HG02571 (cell line): Measurements from ENCODE around the gene TOX3.

Experiments used
- ATAC-seq: cut with Tn5 transposase; IDR thresholded peaks from one replicate; pipeline ENCODE4 v1.9.1; 2021; ENCODE audit warnings: mild to moderate bottlenecking, moderate library complexity; ENCODE audit not compliant: unreplicated experiment

Gene TOX3

GRCh38 chr16:52563767-52564611, 17.0 kb upstream of the TOX3 start:
- ATAC-seq: no peak

GRCh38 chr16:52562770-52563169, 15.8 kb upstream of the TOX3 start:
- ATAC-seq: no peak

GRCh38 chr16:52561910-52562741, 15.2 kb upstream of the TOX3 start:
- ATAC-seq: no peak

GRCh38 chr16:52558448-52558847, 11.5 kb upstream of the TOX3 start:
- ATAC-seq: no peak

GRCh38 chr16:52557236-52557635, 10.3 kb upstream of the TOX3 start:
- no peak for ATAC-seq

GRCh38 chr16:52556083-52556482, 9.1 kb upstream of the TOX3 start:
- no peak for ATAC-seq

- ATAC-seq: no peak
These were observed 8.6 kb upstream of the TOX3 start for GRCh38 chr16:52555572-52555971.

GRCh38 chr16:52554334-52554733, 7.4 kb upstream of the TOX3 start:
- no peak for ATAC-seq

- ATAC-seq: no peak
These were observed 6.4 kb upstream of the TOX3 start for GRCh38 chr16:52553322-52553721.

- ATAC-seq: no peak
These were observed 5.7 kb upstream of the TOX3 start for GRCh38 chr16:52552643-52553042.

- no peak for ATAC-seq
These were observed 2.2 kb upstream of the TOX3 start for GRCh38 chr16:52549011-52549692.

- no peak for ATAC-seq
These were observed 1.5 kb upstream of the TOX3 start for GRCh38 chr16:52548261-52549010.

- ATAC-seq: no peak
These were observed 882 bp upstream of the TOX3 start for GRCh38 chr16:52547834-52548215.

- no peak for ATAC-seq
These were observed 496 bp downstream of the TOX3 start for GRCh38 chr16:52546291-52547003.

- no peak for ATAC-seq
These were observed 1.1 kb downstream of the TOX3 start for GRCh38 chr16:52545898-52546266.

- ATAC-seq: no peak
These were observed 1.6 kb downstream of the TOX3 start for GRCh38 chr16:52545222-52545897.

GRCh38 chr16:52544703-52545102, 2.2 kb downstream of the TOX3 start:
- no peak for ATAC-seq

- no peak for ATAC-seq
These were observed 3.3 kb downstream of the TOX3 start for GRCh38 chr16:52543654-52544053.

- ATAC-seq: no peak
These were observed 6.0 kb downstream of the TOX3 start for GRCh38 chr16:52540910-52541309.

- ATAC-seq: no peak
These were observed 7.8 kb downstream of the TOX3 start for GRCh38 chr16:52539191-52539590.
